Adrenal gland (tissue), 12 donors: ENCODE results near the gene C10orf120. TPM values are rescaled to one million over a fixed set of nuclear protein-coding genes. Genes with fewer than 3 reads are reported as not detected.
A peak's percentile ranks its signal among the peaks of the same experiment; 100 is the strongest.

Source experiments
- DNase-seq, 7 donors: peaks; one replicate each; pipeline ENCODE4 v3.0.0-alpha.2; 2019 to 2020
- H3K27ac ChIP-seq, 5 donors: fragments of 200-600 bp; sonication (generic) in 4 of 5; 1 replicate in 3 of 5; 2 replicates in 2 of 5; pipeline versions ENCODE4 v1.5.1 to v1.8.0; 2016 to 2020; ENCODE audit warnings: mild to moderate bottlenecking in 1 of 5
- H3K27me3 ChIP-seq: fragments of 200-600 bp; 2 replicates; pipeline ENCODE4 v1.8.0; 2021
- H3K36me3 ChIP-seq, 2 donors: fragments of 200-600 bp; replicated peaks in 1 of 2; 1 replicate in 1 of 2; 2 replicates in 1 of 2; pipeline versions ENCODE4 v1.5.1 to v1.8.0; 2018 to 2022
- H3K4me1 ChIP-seq, 2 donors: fragments of 200-600 bp; replicated peaks in 1 of 2; 1 replicate in 1 of 2; 2 replicates in 1 of 2; pipeline versions ENCODE4 v1.5.1 to v1.8.0; 2018 to 2021
- H3K4me3 ChIP-seq, 4 donors: fragments of 200-600 bp; sonication (generic) in 3 of 4; one replicate each; pipeline ENCODE4 v1.5.1; 2016 to 2018
- H3K9me3 ChIP-seq, 3 donors: fragments of 200-600 bp; sonication (generic) in 1 of 3; replicated peaks in 1 of 3; 1 replicate in 2 of 3; 2 replicates in 1 of 3; pipeline versions ENCODE4 v1.5.1 to v1.8.0; 2016 to 2021
- CTCF ChIP-seq, 6 experiments: fragments of 450-650 bp in 4 of 6; fragments of 200-600 bp in 2 of 6; sonication (generic) in 1 of 6; IDR thresholded peaks; 1 replicate in 5 of 6; 2 replicates in 1 of 6; pipeline versions ENCODE4 v1.5.1 to v1.8.0; 2016 to 2021; ENCODE audit warnings: antibody characterized with exemption in 6 of 6, mild to moderate bottlenecking in 2 of 6, moderate library complexity in 1 of 6
- POLR2A ChIP-seq, 2 donors: fragments of 450-650 bp; IDR thresholded peaks; one replicate each; pipeline ENCODE4 v1.6.1; 2017; ENCODE audit warnings: antibody characterized with exemption in 2 of 2, mild to moderate bottlenecking in 2 of 2, moderate library complexity in 1 of 2
- WGBS, 4 donors: extraction: QIAGEN DNeasy Blood & Tissue Kit in 2 of 4; methylation state at CpG; one replicate each; pipeline versions ENCODE4 v1.1.5 to v1.1.7; 2013 to 2017; 5-methylcytosine and 5-hydroxymethylcytosine counted together
- intact Hi-C, 2 donors: fragments of 100-400 bp; cut with DNase I; formaldehyde crosslinking; loops; one replicate each; pipeline versions ENCODE4 v1.14.1 to v1.15.0; 2022 to 2023
- polyA plus RNA-seq, 3 donors: library from polyadenylated mRNA; stranded (reverse); fragments of 200-250 nt in 2 of 3; fragments of 350-450 nt in 1 of 3; fragmentation: Illumina TruSeq in 1 of 3; extraction: RNeasy Lipid Tissue Mini Kit (QIAGEN cat#74804) in 1 of 3; gene quantifications; one replicate each; pipeline ENCODE4 v1.2.3, GENCODE V29; 2013 to 2014
- total RNA-seq, 9 donors: library from RNA; depleted of rRNA in 4 of 9; stranded (reverse); fragments of >200 nt in 4 of 9; fragments of 120-200 nt in 1 of 9; fragmentation: NEBNext Ultra II Directional in 1 of 9; extraction: Animal tissue kit (Norgen Biotek cat#: 25700) in 1 of 9; gene quantifications; one replicate each; pipeline versions ENCODE4 v1.1.0 to v1.2.4, GENCODE V29; 2013 to 2023
- donor health status: healthy with polysubstance abuse.
- donor health status: Bipolar disorder and iron deficiency.
- donor health status: DM: yes; HTN: yes; CAD: no.
- donor health status: DM: no; HTN: no; CAD: no.
- donor health status: DM: no; HTN: no; CAD: no.
- donor health status: DM: yes; HTN: yes; CAD: no.

Gene C10orf120
- total and polyA plus RNA-seq, 12 donors: not detected

- no peak overlapping the region for H3K27ac ChIP-seq
- H3K9me3 ChIP-seq: no peaks in the 10 kb centered on the region
- 44 to 53% (median 47%) methylated on average over 2 of the region's 2 CpGs for WGBS, 4 donors
- H3K27me3 ChIP-seq: no peaks in the 10 kb centered on the region
- intact Hi-C loops: loop anchor here in 1 of 2 donors (5.0 kb wide), 1 partner anchor 54 kb away; no protein-coding TSS in a partner anchor
- H3K4me1 ChIP-seq: no peaks in the 10 kb centered on the region
- DNase-seq: no peak
- TF ChIP-seq CTCF (IDR thresholded peaks at IDR 0.05): no peak
- no peak for TF ChIP-seq POLR2A (IDR thresholded peaks at IDR 0.05)
- no peak overlapping the region for H3K4me3 ChIP-seq
- no peaks in the 10 kb centered on the region for H3K36me3 ChIP-seq
These were observed 2.0 kb upstream of the C10orf120 start for GRCh38 chr10:122701652-122702051.

- Histone ChIP-seq H3K9me3 (no peaks in the 10 kb centered on the region), H3K4me3 (no peak overlapping the region), H3K27me3 (no peaks in the 10 kb centered on the region), H3K4me1 (no peaks in the 10 kb centered on the region), H3K36me3 (no peaks in the 10 kb centered on the region), H3K27ac (no peak overlapping the region)
- TF ChIP-seq CTCF (IDR thresholded peaks at IDR 0.05) (no peak), POLR2A (IDR thresholded peaks at IDR 0.05) (no peak)
- intact Hi-C loops: no loop called here
- 83 to 100% (median 91%) methylated on average over 1 of the region's 1 CpG for WGBS, 4 donors
- no peak for DNase-seq
These were observed 3.0 kb downstream of the C10orf120 start for GRCh38 chr10:122696687-122697086.

- TF ChIP-seq POLR2A (IDR thresholded peaks at IDR 0.05) (no peak), CTCF (IDR thresholded peaks at IDR 0.05) (no peak)
- WGBS, 4 donors: 57 to 76% (median 72%) methylated on average over 5 of the region's 5 CpGs
- Histone ChIP-seq H3K4me1 (no peaks in the 10 kb centered on the region), H3K27me3 (no peaks in the 10 kb centered on the region), H3K36me3 (no peaks in the 10 kb centered on the region), H3K4me3 (no peak overlapping the region), H3K27ac (no peak overlapping the region), H3K9me3 (no peaks in the 10 kb centered on the region)
- DNase-seq: no peak
- intact Hi-C loops: no loop called here
These were observed 6.9 kb downstream of the C10orf120 start for GRCh38 chr10:122692744-122693143.

GRCh38 chr10:122689146-122689820 lies 10.4 kb downstream of the C10orf120 start:
- no peaks in the 10 kb centered on the region for H3K9me3 ChIP-seq
- WGBS, 4 donors: 56 to 71% (median 61%) methylated on average over 6 of the region's 6 CpGs
- no peaks in the 10 kb centered on the region for H3K4me1 ChIP-seq
- H3K36me3 ChIP-seq: no peaks in the 10 kb centered on the region
- intact Hi-C loops: no loop called here
- peaks cover 3% of the 10 kb centered on the region for H3K27me3 ChIP-seq
- H3K27ac ChIP-seq: peak overlapping the region in 4 of 5 donors; percentile 10 to 76 (median 54)
- H3K4me3 ChIP-seq: no peak overlapping the region
- TF ChIP-seq POLR2A (IDR thresholded peaks at IDR 0.05) (no peak), CTCF (IDR thresholded peaks at IDR 0.05) (no peak)
- DNase-seq: no peak
